DOHH2 (cell line): ENCODE data around the gene CATSPERZ.

Experiments
- CTCF ChIP-seq: fragments of 200-600 bp; sonication (generic); IDR thresholded peaks from one replicate; pipeline ENCODE4 v1.5.1; 2014; ENCODE audit warnings: antibody characterized with exemption, mild to moderate bottlenecking, low read depth, low read length; ENCODE audit not compliant: poor library complexity, severe bottlenecking
- EZH2phosphoT487 ChIP-seq: fragments of 200-600 bp; sonication (generic); IDR thresholded peaks from 2 replicates; pipeline ENCODE4 v1.6.1; 2017; ENCODE audit warnings: borderline replicate concordance, mild to moderate bottlenecking, antibody characterized with exemption, low read length, moderate library complexity, mixed read lengths

- TF ChIP-seq CTCF (no peak), EZH2phosphoT487 (no peak)
Measured at GRCh38 chr11:64338716-64339115, 38.6 kb downstream of the CATSPERZ start.
